Measurements from ENCODE around the gene XKRX.

Gene XKRX

DNA sequence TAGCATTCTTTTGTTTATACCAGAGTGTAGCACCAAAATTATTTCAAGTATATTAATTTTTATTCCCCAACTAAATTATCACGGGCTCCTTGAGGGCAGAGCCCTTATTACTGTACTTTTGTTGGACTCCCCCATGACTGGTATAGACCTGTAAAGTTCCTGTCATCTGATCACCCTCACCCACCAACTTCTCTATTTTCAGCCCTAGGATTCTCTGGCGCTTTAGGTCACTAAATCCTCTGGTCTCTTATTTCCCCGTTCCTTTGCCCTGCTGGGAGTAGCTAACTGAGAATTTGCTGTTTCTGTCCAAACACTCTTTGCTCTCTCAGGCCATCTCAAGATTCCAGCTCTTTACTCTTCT, 3.2 kb upstream of the XKRX start:
- in situ Hi-C loops (cut with HindIII; ENCODE audit: low pct_unique_long_range_greater_than_20kb, low sequenced_read_pairs), result no loop called here
- no peak for TF ChIP-seq JUND (IDR thresholded peaks at IDR 0.05; ENCODE audit: low read depth)
- no peak for DNase-seq (ENCODE audit: low read depth in 1 of 2, low spot score in 1 of 2)

- in situ Hi-C loops (cut with HindIII; ENCODE audit: low pct_unique_long_range_greater_than_20kb, low sequenced_read_pairs), result no loop called here
These were observed 2.7 kb upstream of the XKRX start for GRCh38 chrX:100931218-100931924.

GRCh38 chrX:100926453-100926852, 2.3 kb downstream of the XKRX start:
- DNase-seq (ENCODE audit: low read depth in 1 of 2, low spot score in 1 of 2), result no peak
- TF ChIP-seq JUND (IDR thresholded peaks at IDR 0.05; ENCODE audit: low read depth), result no peak
- in situ Hi-C loops (cut with HindIII; ENCODE audit: low pct_unique_long_range_greater_than_20kb, low sequenced_read_pairs), result no loop called here

More at GRCh38 chrX:100931218-100931924, 2.7 kb upstream of the XKRX start:
- DNase-seq (ENCODE audit: low read depth in 1 of 2, low spot score in 1 of 2), result no peak
- no peak for TF ChIP-seq JUND (IDR thresholded peaks at IDR 0.05; ENCODE audit: low read depth)

DNA sequence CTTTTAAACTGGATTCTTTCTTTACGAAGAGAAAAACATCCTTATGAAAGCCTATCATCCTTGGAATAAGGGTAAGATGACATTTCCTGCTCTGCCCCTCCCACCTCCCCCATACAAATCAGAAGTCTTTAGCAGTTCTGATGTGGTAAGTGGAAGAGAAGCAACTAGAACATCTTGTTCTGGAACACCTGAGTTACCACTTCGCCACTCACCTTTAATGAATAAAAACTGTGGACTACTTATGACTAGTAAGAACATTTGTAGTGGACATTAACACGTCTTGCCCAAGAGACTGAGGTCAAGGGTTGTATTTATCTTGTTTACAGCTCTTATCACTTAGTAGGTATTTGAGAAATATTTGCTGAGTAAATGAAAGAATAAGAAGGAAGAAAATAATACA, 4.3 kb downstream of the XKRX start:
- no peak for DNase-seq (ENCODE audit: low read depth in 1 of 2, low spot score in 1 of 2)
- in situ Hi-C loops (cut with HindIII; ENCODE audit: low pct_unique_long_range_greater_than_20kb, low sequenced_read_pairs), result no loop called here
- no peak for TF ChIP-seq JUND (IDR thresholded peaks at IDR 0.05; ENCODE audit: low read depth)

DNA sequence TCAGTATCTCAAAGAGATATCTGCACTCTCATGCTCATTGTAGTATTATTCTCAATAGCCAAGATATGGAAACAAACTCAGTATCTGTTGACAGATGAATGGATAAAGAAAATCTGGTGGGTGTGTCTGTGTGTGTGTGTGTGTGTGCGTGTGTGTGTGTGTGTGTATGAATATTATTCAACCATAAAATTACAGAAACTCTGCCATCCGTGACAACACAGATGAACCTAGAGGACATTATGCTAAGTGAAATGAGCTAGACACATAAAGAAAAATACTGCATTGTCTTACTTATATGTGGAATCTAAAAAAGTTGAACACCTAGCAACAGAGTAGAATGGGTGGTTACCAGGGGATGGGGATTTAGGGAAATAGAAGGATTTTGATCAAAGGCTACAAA, 13.2 kb downstream of the XKRX start:
- in situ Hi-C loops (cut with HindIII; ENCODE audit: low pct_unique_long_range_greater_than_20kb, low sequenced_read_pairs), result no loop called here
- DNase-seq (ENCODE audit: low read depth in 1 of 2, low spot score in 1 of 2), result no peak
- TF ChIP-seq JUND (IDR thresholded peaks at IDR 0.05; ENCODE audit: low read depth), result no peak

- DNase-seq (ENCODE audit: low read depth in 1 of 2, low spot score in 1 of 2), result no peak
- in situ Hi-C loops (cut with HindIII; ENCODE audit: low pct_unique_long_range_greater_than_20kb, low sequenced_read_pairs), result no loop called here
- TF ChIP-seq JUND (IDR thresholded peaks at IDR 0.05; ENCODE audit: low read depth), result no peak
These were observed 15.6 kb downstream of the XKRX start for GRCh38 chrX:100913111-100913510.

DNA sequence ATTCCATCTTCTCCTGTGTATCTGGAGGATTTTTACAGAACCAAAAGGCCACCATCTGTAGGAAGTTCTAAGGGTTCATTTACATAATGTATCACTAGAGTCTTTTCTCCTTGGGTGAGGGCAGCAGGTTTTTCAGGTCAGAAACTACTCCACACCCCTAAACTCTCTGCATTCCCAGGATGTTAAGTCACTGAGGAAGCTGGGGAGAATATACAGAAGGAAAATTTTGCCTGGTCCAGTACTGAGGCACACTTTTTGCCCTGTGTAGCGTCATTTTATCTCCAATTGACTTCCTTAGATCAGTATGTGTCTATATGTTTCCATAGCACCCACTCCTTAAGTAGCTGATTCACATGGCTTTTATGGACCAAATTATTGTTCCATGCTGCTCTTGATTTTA, 17.0 kb downstream of the XKRX start:
- DNase-seq (ENCODE audit: low read depth in 1 of 2, low spot score in 1 of 2), result peak in 1 of 2 experiments; percentile 19
- no peak for TF ChIP-seq JUND (IDR thresholded peaks at IDR 0.05; ENCODE audit: low read depth)
- in situ Hi-C loops (cut with HindIII; ENCODE audit: low pct_unique_long_range_greater_than_20kb, low sequenced_read_pairs), result no loop called here

- DNase-seq (ENCODE audit: low read depth in 1 of 2, low spot score in 1 of 2), result no peak
- TF ChIP-seq JUND (IDR thresholded peaks at IDR 0.05; ENCODE audit: low read depth), result no peak
- in situ Hi-C loops (cut with HindIII; ENCODE audit: low pct_unique_long_range_greater_than_20kb, low sequenced_read_pairs), result no loop called here
These were observed 23.1 kb downstream of the XKRX start for GRCh38 chrX:100905620-100906019.

- peak in 1 of 2 experiments; percentile 19 for DNase-seq (ENCODE audit: low read depth in 1 of 2, low spot score in 1 of 2)
- in situ Hi-C loops (cut with HindIII; ENCODE audit: low pct_unique_long_range_greater_than_20kb, low sequenced_read_pairs), result no loop called here
- TF ChIP-seq JUND (IDR thresholded peaks at IDR 0.05; ENCODE audit: low read depth), result no peak
These were observed 24.3 kb downstream of the XKRX start for GRCh38 chrX:100904433-100904832.

GRCh38 chrX:100895365-100896075, 33.2 kb downstream of the XKRX start:
- peak in 1 of 2 experiments; percentile 67 for DNase-seq (ENCODE audit: low read depth in 1 of 2, low spot score in 1 of 2)
- in situ Hi-C loops (cut with HindIII; ENCODE audit: low pct_unique_long_range_greater_than_20kb, low sequenced_read_pairs), result no loop called here
- no peak for TF ChIP-seq JUND (IDR thresholded peaks at IDR 0.05; ENCODE audit: low read depth)

GRCh38 chrX:100883654-100884053, 45.1 kb downstream of the XKRX start:
- TF ChIP-seq JUND (IDR thresholded peaks at IDR 0.05; ENCODE audit: low read depth), result no peak
- no peak for DNase-seq (ENCODE audit: low read depth in 1 of 2, low spot score in 1 of 2)

DNA sequence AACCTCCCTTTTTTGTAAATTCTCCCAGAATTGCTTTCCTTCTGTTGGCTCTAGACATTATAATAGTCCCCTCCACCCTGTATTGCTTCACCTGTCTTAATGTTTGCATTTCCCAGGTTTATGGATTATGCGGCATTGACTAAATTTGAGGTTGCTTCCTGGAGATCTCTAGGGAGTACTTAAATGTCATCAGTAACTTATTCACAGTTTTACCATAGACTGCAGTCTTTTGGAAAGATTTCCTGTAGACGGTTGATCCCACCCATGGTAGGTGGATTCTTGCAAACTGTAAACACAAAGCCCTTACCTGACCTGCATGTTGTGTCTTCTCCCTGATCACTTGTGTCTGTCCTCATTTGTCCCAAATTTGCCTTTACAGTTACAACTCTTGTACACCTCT, 48.3 kb downstream of the XKRX start:
- no peak for DNase-seq (ENCODE audit: low read depth in 1 of 2, low spot score in 1 of 2)
- in situ Hi-C loops (cut with HindIII; ENCODE audit: low pct_unique_long_range_greater_than_20kb, low sequenced_read_pairs), result no loop called here
- no peak for TF ChIP-seq JUND (IDR thresholded peaks at IDR 0.05; ENCODE audit: low read depth)

More at GRCh38 chrX:100883654-100884053, 45.1 kb downstream of the XKRX start:
- in situ Hi-C loops (cut with HindIII; ENCODE audit: low pct_unique_long_range_greater_than_20kb, low sequenced_read_pairs), result no loop called here

DNA sequence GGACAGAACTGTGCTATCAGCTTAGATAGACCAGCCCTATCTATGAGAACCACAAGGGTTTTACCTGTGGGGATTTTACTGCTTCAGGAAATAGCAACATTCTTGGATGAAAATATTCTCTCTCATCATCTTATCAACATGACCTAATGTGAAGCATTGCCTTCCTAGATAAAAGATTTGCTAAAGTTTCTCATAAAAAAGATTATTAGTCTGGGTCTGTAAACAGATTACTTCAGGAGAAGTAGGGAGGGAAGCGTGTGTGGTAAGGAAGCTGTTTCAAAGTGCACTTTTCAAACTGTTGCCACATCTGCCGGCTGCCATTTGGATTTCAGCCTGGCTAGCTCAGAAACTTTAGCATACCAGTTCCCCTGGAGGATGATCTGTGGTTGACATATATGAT, 54.4 kb downstream of the XKRX start, which contains the start of gene NOX1:
Gene NOX1, minus strand, starts transcription at position 35 of the 400 bp plus-strand sequence. CDS start 220 bp downstream, outside the sequence.
- TF ChIP-seq JUND (IDR thresholded peaks at IDR 0.05; ENCODE audit: low read depth), result no peak
- no peak for DNase-seq (ENCODE audit: low read depth in 1 of 2, low spot score in 1 of 2)
- in situ Hi-C loops (cut with HindIII; ENCODE audit: low pct_unique_long_range_greater_than_20kb, low sequenced_read_pairs), result no loop called here
